22Rv1 (cell line): ENCODE results near the gene FOSB.
A peak's percentile ranks its signal among the peaks of the same experiment; 100 is the strongest.

Experiments used
- H3K27ac ChIP-seq: fragments of 450-650 bp; 2 replicates; pipeline ENCODE4 v1.5.1; 2017
- ZFX ChIP-seq: fragments of 450-650 bp; IDR thresholded peaks from 2 replicates; pipeline ENCODE4 v1.6.1; 2017; ENCODE audit warnings: antibody characterized with exemption, borderline replicate concordance
- TF ChIP-seq, protein P1 (sequence below): fragments of 450-650 bp; IDR thresholded peaks from 2 replicates; pipeline ENCODE4 v1.5.1; 2017; ENCODE audit warnings: mild to moderate bottlenecking

FOSB gene

DNA sequence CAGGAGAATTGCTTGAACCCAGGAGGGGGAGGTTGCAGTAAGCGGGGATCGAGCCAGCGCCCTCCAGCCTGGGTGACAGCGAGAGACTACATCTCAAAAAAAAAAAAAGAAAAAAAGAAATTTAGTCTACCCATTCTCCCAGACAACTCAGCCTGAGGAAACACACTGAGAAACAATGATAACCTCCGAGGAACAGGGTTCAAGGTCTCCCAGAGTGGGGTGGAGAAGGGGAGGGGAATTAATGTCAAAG, 38.1 kb downstream of the FOSB start:
- TF ChIP-seq, protein P1, sequence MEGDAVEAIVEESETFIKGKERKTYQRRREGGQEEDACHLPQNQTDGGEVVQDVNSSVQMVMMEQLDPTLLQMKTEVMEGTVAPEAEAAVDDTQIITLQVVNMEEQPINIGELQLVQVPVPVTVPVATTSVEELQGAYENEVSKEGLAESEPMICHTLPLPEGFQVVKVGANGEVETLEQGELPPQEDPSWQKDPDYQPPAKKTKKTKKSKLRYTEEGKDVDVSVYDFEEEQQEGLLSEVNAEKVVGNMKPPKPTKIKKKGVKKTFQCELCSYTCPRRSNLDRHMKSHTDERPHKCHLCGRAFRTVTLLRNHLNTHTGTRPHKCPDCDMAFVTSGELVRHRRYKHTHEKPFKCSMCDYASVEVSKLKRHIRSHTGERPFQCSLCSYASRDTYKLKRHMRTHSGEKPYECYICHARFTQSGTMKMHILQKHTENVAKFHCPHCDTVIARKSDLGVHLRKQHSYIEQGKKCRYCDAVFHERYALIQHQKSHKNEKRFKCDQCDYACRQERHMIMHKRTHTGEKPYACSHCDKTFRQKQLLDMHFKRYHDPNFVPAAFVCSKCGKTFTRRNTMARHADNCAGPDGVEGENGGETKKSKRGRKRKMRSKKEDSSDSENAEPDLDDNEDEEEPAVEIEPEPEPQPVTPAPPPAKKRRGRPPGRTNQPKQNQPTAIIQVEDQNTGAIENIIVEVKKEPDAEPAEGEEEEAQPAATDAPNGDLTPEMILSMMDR = no peak
- TF ChIP-seq ZFX = no peak
- peak overlapping the region; percentile 82 for H3K27ac ChIP-seq

DNA sequence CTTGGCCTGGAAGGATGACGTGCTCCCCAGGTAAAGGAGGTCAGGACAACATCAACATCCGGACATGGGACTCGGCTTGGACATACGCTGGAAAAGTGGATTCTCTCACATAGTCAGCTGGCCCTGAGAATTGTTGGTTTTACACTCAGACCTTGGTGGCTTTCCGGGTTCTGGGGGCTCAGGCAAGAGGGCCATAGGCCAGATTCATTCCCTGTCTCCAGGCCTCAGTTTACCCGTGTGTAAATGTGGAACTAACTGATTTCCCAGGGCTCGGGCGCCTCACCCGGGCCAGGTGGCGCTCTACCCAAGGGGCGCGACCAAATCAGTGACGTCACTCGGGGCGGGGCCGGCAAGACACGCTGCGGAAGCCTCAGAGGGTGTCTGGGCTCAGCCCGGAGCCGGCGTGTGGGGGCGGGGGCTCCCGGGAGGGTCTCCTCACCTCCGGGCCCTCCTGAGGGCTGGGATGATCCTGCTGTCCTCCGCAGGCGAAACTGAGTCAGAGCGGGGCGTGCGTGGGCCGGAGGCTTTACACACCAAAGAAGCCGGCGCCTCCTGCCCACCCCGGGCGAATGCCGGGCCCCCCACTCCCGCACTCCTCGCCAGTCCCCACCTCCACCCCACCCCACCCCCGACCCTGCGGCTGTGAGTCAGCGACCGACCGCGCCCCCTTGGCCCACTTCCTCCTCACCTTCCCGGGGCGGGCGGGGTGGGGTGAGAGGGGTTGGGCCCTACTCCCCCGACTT, 38.6 kb downstream of the FOSB start:
- TF ChIP-seq, protein P1 = peak; percentile 79
- no peak for TF ChIP-seq ZFX

DNA sequence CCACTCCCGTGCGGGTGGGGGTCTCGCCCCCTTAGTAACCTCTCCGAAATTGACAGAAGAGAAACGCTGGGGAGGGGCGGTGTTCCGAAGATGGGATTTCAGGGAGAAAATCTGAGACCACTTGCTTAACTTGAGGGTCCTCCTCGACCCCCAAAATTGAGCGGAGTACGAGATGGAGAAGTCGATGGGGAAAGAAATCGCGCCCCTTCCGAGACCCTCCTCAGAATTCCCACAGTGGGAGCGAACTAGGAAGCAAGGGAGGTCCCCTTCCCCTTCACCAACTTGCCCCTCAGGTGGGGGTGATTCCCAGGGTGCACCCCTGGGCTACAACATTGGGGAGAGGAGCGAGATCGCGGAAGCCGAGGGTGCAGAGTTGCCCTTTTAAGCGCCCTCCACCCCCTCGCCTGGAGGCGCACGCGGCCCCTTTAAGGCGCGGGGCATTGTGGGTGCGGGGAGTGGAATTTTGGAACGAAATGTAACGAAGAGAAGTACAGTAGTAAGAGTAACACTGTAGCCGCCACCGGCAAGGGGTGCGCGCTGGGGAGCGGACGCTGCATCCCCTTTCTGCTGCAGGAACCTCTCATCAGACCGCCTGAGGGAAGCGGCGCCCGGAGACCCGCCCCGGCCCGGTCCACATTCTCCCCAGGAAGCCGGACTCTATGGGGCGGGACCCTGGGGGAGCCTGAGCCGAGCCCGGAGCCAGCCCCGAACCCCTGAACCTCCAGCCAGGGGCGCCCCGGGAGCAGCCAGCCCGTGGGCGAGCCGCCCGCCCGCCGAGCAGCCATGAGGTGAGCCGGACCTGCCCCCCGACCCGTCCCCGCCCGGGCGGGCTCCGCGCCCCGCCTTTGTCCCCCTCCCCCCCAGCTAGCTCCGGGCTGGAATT, 39.4 kb downstream of the FOSB start, which contains the start of gene VASP:
VASP (plus strand) TSS at position 491 of the 883 bp plus-strand sequence; CDS start at position 784, 293 bp downstream.
- peak within 1 kb of the TSS; percentile 82 for H3K27ac ChIP-seq

More for the DNA sequence above, 38.6 kb downstream of the FOSB start:
- H3K27ac ChIP-seq = peak overlapping the region; percentile 82

DNA sequence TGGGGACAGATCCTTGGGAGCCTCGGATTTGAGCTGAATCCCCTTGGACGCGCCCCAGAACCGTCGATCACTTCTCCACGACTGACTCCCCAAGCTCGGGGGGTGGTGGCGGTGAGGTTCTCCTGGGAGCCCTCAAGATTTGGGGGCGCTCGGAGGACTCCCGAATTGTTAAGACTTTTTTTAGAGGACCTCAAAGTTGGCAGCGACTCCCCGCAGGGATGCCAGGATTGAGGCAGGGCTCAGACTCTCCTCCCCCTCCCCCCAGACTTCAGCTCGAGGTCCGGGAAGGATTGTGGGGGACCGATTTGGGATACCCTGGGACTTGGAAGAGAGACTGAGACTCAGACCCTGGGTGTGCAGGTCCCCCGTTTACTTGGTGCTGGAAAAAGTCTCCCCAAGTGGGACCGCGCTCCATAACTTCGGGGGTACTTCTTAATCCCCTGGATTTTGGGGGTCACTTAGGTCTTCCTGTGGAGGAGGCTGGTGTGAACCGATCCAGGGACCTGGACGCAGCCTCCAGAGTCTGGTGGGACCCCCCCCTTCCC, 40.1 kb downstream of the FOSB start:
- TF ChIP-seq, protein P1 = no peak
- TF ChIP-seq ZFX = no peak
- peak overlapping the region; percentile 82 for H3K27ac ChIP-seq

More for the DNA sequence above, 39.4 kb downstream of the FOSB start, which contains the start of gene VASP:
- TF ChIP-seq ZFX = no peak
- TF ChIP-seq, protein P1 = no peak

DNA sequence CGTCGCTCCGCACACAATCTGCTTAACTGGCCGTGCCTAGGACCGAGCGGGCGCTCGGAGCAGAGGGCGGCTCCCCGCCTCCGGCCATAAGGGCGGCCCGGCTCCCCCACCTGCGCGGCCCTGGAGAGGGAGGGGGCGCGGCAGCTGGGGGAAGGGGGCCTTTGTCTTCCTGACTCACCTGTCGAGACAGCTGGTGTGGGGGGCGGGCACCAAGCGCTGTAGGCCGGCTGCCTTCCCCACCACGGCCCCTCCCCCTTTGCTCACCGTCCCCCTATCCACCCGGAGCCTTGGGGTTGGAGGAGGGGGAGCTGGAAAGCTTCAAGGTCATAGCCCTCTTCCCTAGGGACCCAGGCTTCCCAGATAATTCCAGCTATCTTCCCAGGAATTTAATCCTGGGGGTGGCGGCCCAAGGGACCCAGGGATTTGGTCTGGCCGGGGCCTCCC, 40.6 kb downstream of the FOSB start:
- H3K27ac ChIP-seq = peak overlapping the region; percentile 82
- TF ChIP-seq, protein P1 = no peak
- TF ChIP-seq ZFX = no peak

DNA sequence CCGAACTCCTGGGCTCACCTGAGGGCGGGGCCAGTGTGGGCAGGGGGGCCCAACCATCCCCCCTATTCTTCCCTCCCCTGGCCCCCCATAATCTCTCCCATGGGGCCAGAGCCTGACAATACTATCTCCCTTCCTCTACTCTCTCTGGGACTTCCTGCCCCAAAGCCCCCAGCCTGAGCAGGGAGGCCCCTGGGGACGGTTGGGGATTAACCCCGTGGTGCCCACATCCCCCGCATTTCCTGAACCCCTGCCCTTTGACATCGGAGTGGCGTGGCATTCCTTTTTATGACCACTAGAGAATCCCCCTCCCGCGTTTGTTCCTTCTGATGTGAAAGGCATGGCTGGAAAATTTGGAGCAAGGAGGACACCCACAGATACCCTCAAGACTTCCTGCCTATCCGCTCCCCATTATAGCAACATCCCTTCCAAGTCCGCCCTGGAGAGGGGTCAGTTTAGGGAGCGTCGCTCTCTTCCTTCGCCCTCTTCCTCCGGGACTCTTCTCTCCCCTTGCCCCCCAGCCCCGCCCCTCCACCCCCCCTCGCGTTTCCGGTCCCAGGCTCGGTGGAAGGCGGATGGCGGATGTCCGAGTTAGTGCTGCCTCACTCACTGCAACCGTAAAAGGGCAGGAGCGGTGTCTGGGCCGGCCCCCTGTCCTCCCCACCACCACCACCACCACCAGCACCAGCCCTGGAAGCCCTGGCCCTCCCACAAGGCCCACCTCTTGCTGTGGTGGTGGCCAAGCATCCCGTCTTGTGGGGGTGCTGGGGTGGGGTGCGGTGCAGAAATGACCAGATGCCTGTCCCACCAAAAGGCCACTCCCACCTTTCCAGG, 41.3 kb downstream of the FOSB start:
- no peak for TF ChIP-seq ZFX
- TF ChIP-seq, protein P1 = no peak
- H3K27ac ChIP-seq = peak overlapping the region; percentile 82
